Vagina (tissue), 2 donors: ENCODE data around the gene OR4Q2.

Experiments used
- POLR2A ChIP-seq, 2 donors: fragments of 450-650 bp; IDR thresholded peaks; one replicate each; pipeline ENCODE4 v1.6.1; 2017; ENCODE audit warnings: antibody characterized with exemption in 2 of 2, mild to moderate bottlenecking in 2 of 2, moderate library complexity in 2 of 2
- POLR2AphosphoS5 ChIP-seq, 2 donors: sonication (generic); formaldehyde crosslinking; IDR thresholded peaks; one replicate each; pipeline ENCODE4 v1.9.0; 2017; ENCODE audit warnings: antibody characterized with exemption in 2 of 2, mild to moderate bottlenecking in 2 of 2, low read depth in 1 of 2; ENCODE audit not compliant: insufficient read depth in 1 of 2
- TF ChIP-seq, protein P1 (sequence below), 3 experiments: fragments of 450-650 bp in 2 of 3; fragments of 200-600 bp in 1 of 3; sonication (generic) in 1 of 3; IDR thresholded peaks; one replicate each; pipeline ENCODE4 v1.5.1; 2017 to 2019; ENCODE audit warnings: antibody characterized with exemption in 3 of 3, mild to moderate bottlenecking in 2 of 3, moderate library complexity in 2 of 3

DNA sequence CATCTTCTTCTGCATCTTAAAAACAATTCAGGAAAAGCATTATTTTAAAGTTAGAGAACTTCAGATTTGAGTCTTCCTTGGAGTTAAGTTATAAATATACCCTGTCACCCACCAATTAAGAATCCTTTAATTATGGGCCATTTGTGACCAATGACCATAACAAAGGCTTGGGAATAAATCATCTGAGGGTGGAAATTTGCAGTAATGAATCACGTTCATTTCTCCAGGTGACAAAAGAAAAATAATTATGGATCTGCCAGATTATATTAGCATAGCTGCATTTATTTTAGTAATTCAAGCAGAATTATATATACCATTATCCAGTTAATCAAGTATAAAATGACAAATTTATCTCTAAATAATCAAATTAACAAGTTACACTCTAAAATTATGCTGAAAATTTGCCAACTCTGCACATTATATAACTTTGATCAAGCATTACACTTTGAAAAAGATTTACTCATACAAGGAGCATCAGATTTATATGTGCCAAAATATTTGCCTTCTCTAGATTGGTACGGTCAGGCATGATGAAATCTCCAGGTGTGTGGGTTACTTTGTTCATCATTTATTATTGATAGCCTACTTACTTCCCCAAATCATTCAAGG lies 17.4 kb downstream of the OR4Q2 start, which contains the start of gene OR4K14:
- TF ChIP-seq, protein P1, sequence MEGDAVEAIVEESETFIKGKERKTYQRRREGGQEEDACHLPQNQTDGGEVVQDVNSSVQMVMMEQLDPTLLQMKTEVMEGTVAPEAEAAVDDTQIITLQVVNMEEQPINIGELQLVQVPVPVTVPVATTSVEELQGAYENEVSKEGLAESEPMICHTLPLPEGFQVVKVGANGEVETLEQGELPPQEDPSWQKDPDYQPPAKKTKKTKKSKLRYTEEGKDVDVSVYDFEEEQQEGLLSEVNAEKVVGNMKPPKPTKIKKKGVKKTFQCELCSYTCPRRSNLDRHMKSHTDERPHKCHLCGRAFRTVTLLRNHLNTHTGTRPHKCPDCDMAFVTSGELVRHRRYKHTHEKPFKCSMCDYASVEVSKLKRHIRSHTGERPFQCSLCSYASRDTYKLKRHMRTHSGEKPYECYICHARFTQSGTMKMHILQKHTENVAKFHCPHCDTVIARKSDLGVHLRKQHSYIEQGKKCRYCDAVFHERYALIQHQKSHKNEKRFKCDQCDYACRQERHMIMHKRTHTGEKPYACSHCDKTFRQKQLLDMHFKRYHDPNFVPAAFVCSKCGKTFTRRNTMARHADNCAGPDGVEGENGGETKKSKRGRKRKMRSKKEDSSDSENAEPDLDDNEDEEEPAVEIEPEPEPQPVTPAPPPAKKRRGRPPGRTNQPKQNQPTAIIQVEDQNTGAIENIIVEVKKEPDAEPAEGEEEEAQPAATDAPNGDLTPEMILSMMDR (IDR thresholded peaks at IDR 0.05) = no peak
- TF ChIP-seq POLR2A (IDR thresholded peaks at IDR 0.05) (no peak), POLR2AphosphoS5 (IDR thresholded peaks at IDR 0.05; ENCODE audit: insufficient read depth in 1 of 2, low read depth in 1 of 2) (no peak)
